Ishikawa (cell line): ENCODE results near the gene PLEKHA5.

Experiments
- CEBPB ChIP-seq: IDR thresholded peaks from 2 replicates; pipeline ENCODE4 v1.6.1; 2012
- EGR1 ChIP-seq: IDR thresholded peaks from 2 replicates; pipeline ENCODE4 v1.6.1; 2012
- EP300 ChIP-seq: IDR thresholded peaks from 2 replicates; pipeline ENCODE4 v1.6.1; 2012; ENCODE audit warnings: borderline replicate concordance
- MAX ChIP-seq: IDR thresholded peaks from 2 replicates; pipeline ENCODE4 v1.6.1; 2012
- NFIC ChIP-seq: IDR thresholded peaks from 2 replicates; pipeline ENCODE4 v1.6.1; 2012
- RAD21 ChIP-seq: IDR thresholded peaks from 2 replicates; pipeline ENCODE4 v1.6.1; 2012; ENCODE audit warnings: low read depth
- TEAD4 ChIP-seq: IDR thresholded peaks from 2 replicates; pipeline ENCODE4 v1.6.1; 2012
- USF1 ChIP-seq: IDR thresholded peaks from 2 replicates; pipeline ENCODE4 v1.6.1; 2012
- YY1 ChIP-seq: IDR thresholded peaks from 2 replicates; pipeline ENCODE4 v1.6.1; 2012; ENCODE audit warnings: low read depth
- TF ChIP-seq, protein P1 (sequence below): IDR thresholded peaks from 2 replicates; pipeline ENCODE4 v1.6.1; 2012; ENCODE audit warnings: low read depth, mild to moderate bottlenecking

DNA sequence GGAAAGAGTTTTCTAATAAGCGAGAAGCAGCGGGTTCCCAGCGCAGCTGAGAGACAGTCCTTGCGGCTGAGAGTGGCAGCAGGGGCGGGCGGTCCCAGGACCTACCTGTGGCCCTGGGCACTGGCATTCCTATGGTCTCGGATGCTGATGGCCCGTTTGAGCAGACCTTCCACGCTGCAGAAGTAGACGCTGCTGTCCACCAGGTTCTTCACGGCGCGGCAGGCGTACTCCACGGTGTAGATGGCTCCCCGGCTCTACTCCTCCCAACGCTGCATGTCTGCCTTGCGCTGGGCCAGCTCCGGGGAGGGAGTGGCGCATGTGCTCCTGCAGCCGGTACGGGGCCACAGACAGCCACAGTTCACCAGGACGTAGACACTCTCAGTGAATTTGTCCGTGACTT is 21.8 kb upstream of the PLEKHA5 start:
- no peak for TF ChIP-seq MAX
- no peak for TF ChIP-seq EP300
- TF ChIP-seq RAD21: no peak
- no peak for TF ChIP-seq YY1
- no peak for TF ChIP-seq CEBPB
- TF ChIP-seq USF1: no peak
- no peak for TF ChIP-seq EGR1
- TF ChIP-seq TEAD4: no peak
- no peak for TF ChIP-seq NFIC
- TF ChIP-seq, protein P1, sequence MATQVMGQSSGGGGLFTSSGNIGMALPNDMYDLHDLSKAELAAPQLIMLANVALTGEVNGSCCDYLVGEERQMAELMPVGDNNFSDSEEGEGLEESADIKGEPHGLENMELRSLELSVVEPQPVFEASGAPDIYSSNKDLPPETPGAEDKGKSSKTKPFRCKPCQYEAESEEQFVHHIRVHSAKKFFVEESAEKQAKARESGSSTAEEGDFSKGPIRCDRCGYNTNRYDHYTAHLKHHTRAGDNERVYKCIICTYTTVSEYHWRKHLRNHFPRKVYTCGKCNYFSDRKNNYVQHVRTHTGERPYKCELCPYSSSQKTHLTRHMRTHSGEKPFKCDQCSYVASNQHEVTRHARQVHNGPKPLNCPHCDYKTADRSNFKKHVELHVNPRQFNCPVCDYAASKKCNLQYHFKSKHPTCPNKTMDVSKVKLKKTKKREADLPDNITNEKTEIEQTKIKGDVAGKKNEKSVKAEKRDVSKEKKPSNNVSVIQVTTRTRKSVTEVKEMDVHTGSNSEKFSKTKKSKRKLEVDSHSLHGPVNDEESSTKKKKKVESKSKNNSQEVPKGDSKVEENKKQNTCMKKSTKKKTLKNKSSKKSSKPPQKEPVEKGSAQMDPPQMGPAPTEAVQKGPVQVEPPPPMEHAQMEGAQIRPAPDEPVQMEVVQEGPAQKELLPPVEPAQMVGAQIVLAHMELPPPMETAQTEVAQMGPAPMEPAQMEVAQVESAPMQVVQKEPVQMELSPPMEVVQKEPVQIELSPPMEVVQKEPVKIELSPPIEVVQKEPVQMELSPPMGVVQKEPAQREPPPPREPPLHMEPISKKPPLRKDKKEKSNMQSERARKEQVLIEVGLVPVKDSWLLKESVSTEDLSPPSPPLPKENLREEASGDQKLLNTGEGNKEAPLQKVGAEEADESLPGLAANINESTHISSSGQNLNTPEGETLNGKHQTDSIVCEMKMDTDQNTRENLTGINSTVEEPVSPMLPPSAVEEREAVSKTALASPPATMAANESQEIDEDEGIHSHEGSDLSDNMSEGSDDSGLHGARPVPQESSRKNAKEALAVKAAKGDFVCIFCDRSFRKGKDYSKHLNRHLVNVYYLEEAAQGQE: no peak
